Measurements from ENCODE around the gene CTIF. TPM values are rescaled to one million over a fixed set of nuclear protein-coding genes. Genes with fewer than 3 reads are reported as not detected.
A peak's percentile ranks its signal among the peaks of the same experiment; 100 is the strongest.

The CTIF gene
- total and polyA plus RNA-seq, 2 donors (not counting 1 experiment from before 2014, with no cell fraction given) = 27.2 to 28.1 TPM

GRCh38 chr18:48589797-48590519 is 51.1 kb downstream of the CTIF start:
- Histone ChIP-seq H3K36me3 (ENCODE audit: control insufficient read depth, insufficient read depth, low read length) (peaks cover 3% of the 10 kb centered on the region), H3K27ac (ENCODE audit: insufficient read depth, low read length) (no peak overlapping the region), H3K4me1 (ENCODE audit: control insufficient read depth, extremely low read depth, insufficient read depth, low read length) (peaks cover 3% of the 10 kb centered on the region), H3K79me2 (ENCODE audit: control insufficient read depth, insufficient read depth, low read length) (peaks cover 33% of the 10 kb centered on the region), H3K9ac (ENCODE audit: insufficient read depth, low read length) (no peak overlapping the region), H2AFZ (ENCODE audit: low read length) (no peak overlapping the region), H4K20me1 (ENCODE audit: control insufficient read depth, extremely low read depth, insufficient read depth, low read length) (no peaks in the 10 kb centered on the region), H3K27me3 (ENCODE audit: control insufficient read depth, insufficient read depth, low read length) (no peaks in the 10 kb centered on the region), H3K4me3 (replicated peaks in 1 of 4; ENCODE audit: control extremely low read depth in 1 of 4, insufficient read depth in 1 of 4, low read depth in 3 of 4, low read length in 4 of 4) (no peak overlapping the region), H3K4me2 (ENCODE audit: extremely low read depth, insufficient read depth, low read length) (no peak overlapping the region), H3K9me3 (ENCODE audit: control insufficient read depth, insufficient read depth, low read depth, low read length) (no peaks in the 10 kb centered on the region)
- TF ChIP-seq, protein P1, sequence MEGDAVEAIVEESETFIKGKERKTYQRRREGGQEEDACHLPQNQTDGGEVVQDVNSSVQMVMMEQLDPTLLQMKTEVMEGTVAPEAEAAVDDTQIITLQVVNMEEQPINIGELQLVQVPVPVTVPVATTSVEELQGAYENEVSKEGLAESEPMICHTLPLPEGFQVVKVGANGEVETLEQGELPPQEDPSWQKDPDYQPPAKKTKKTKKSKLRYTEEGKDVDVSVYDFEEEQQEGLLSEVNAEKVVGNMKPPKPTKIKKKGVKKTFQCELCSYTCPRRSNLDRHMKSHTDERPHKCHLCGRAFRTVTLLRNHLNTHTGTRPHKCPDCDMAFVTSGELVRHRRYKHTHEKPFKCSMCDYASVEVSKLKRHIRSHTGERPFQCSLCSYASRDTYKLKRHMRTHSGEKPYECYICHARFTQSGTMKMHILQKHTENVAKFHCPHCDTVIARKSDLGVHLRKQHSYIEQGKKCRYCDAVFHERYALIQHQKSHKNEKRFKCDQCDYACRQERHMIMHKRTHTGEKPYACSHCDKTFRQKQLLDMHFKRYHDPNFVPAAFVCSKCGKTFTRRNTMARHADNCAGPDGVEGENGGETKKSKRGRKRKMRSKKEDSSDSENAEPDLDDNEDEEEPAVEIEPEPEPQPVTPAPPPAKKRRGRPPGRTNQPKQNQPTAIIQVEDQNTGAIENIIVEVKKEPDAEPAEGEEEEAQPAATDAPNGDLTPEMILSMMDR (conservative IDR thresholded peaks at IDR 0.05 in 1 of 2, IDR thresholded peaks at IDR 0.05 in 1 of 2; ENCODE audit: low read depth in 1 of 2, low read length in 2 of 2) = no peak
- TF ChIP-seq EZH2 (IDR thresholded peaks at IDR 0.05; ENCODE audit: low read length, missing control alignments) = no peak
- DNase-seq (ENCODE audit: low read depth in 2 of 2) = no peak

DNA sequence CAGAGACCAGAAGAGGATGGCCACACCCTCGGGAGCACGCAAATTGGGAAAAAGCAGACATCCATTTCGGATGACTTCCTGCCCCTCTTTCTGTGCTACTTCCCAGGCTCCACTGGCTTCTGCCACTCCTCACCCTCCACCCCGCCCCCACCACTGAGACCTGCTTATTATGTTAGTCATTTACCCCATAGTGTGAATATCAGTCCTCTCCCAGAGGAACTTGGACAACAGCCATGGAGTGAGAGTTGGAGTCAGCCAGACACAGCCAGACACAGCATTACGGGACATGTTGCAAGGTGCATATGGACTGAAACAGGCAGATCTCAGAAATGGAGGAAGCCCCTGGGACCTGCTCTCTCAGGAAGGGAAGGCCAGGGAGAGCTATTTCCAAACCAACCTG is 51.8 kb downstream of the CTIF start:
- H3K9ac ChIP-seq (ENCODE audit: insufficient read depth, low read length) = no peak overlapping the region
- H3K79me2 ChIP-seq (ENCODE audit: control insufficient read depth, insufficient read depth, low read length) = peaks cover 33% of the 10 kb centered on the region
- H2AFZ ChIP-seq (ENCODE audit: low read length) = no peak overlapping the region

GRCh38 chr18:48592540-48593171 is 53.8 kb downstream of the CTIF start:
- TF ChIP-seq, protein P1 (conservative IDR thresholded peaks at IDR 0.05 in 1 of 2, IDR thresholded peaks at IDR 0.05 in 1 of 2; ENCODE audit: low read depth in 1 of 2, low read length in 2 of 2) = no peak
- no peak for TF ChIP-seq EZH2 (IDR thresholded peaks at IDR 0.05; ENCODE audit: low read length, missing control alignments)
- no peak for DNase-seq (ENCODE audit: low read depth in 2 of 2)
- Histone ChIP-seq H3K4me1 (ENCODE audit: control insufficient read depth, extremely low read depth, insufficient read depth, low read length) (peaks cover 3% of the 10 kb centered on the region), H3K9ac (ENCODE audit: insufficient read depth, low read length) (no peak overlapping the region), H3K9me3 (ENCODE audit: control insufficient read depth, insufficient read depth, low read depth, low read length) (no peaks in the 10 kb centered on the region), H3K27ac (ENCODE audit: insufficient read depth, low read length) (no peak overlapping the region), H4K20me1 (ENCODE audit: control insufficient read depth, extremely low read depth, insufficient read depth, low read length) (no peaks in the 10 kb centered on the region), H3K4me3 (replicated peaks in 1 of 4; ENCODE audit: control extremely low read depth in 1 of 4, insufficient read depth in 1 of 4, low read depth in 3 of 4, low read length in 4 of 4) (no peak overlapping the region), H2AFZ (ENCODE audit: low read length) (no peak overlapping the region), H3K27me3 (ENCODE audit: control insufficient read depth, insufficient read depth, low read length) (no peaks in the 10 kb centered on the region), H3K36me3 (ENCODE audit: control insufficient read depth, insufficient read depth, low read length) (peaks cover 4% of the 10 kb centered on the region), H3K4me2 (ENCODE audit: extremely low read depth, insufficient read depth, low read length) (no peak overlapping the region), H3K79me2 (ENCODE audit: control insufficient read depth, insufficient read depth, low read length) (peaks cover 33% of the 10 kb centered on the region)

More for the DNA sequence above, 51.8 kb downstream of the CTIF start:
- H4K20me1 ChIP-seq (ENCODE audit: control insufficient read depth, extremely low read depth, insufficient read depth, low read length) = no peaks in the 10 kb centered on the region
- no peaks in the 10 kb centered on the region for H3K27me3 ChIP-seq (ENCODE audit: control insufficient read depth, insufficient read depth, low read length)
- no peak overlapping the region for H3K4me3 ChIP-seq (replicated peaks in 1 of 4; ENCODE audit: control extremely low read depth in 1 of 4, insufficient read depth in 1 of 4, low read depth in 3 of 4, low read length in 4 of 4)
- no peaks in the 10 kb centered on the region for H3K9me3 ChIP-seq (ENCODE audit: control insufficient read depth, insufficient read depth, low read depth, low read length)
- peaks cover 4% of the 10 kb centered on the region for H3K36me3 ChIP-seq (ENCODE audit: control insufficient read depth, insufficient read depth, low read length)
- peaks cover 3% of the 10 kb centered on the region for H3K4me1 ChIP-seq (ENCODE audit: control insufficient read depth, extremely low read depth, insufficient read depth, low read length)
- H3K27ac ChIP-seq (ENCODE audit: insufficient read depth, low read length) = no peak overlapping the region
- no peak for TF ChIP-seq EZH2 (IDR thresholded peaks at IDR 0.05; ENCODE audit: low read length, missing control alignments)
- TF ChIP-seq, protein P1 (conservative IDR thresholded peaks at IDR 0.05 in 1 of 2, IDR thresholded peaks at IDR 0.05 in 1 of 2; ENCODE audit: low read depth in 1 of 2, low read length in 2 of 2) = no peak
- H3K4me2 ChIP-seq (ENCODE audit: extremely low read depth, insufficient read depth, low read length) = no peak overlapping the region
- DNase-seq (ENCODE audit: low read depth in 2 of 2) = peak; percentile 65 to 87
